GM18519 (cell line): Measurements from ENCODE around the gene SLC5A10.
"Not testable (repeated sequence)": the region's sequence is repeated elsewhere in the genome, so short reads cannot be mapped to it uniquely, and the experiment has no call there.

ENCODE experiments used
- ATAC-seq: cut with Tn5 transposase; IDR thresholded peaks from one replicate; pipeline ENCODE4 v1.9.1; 2021; ENCODE audit warnings: mild to moderate bottlenecking, moderate library complexity; ENCODE audit not compliant: unreplicated experiment, low FRiP score

SLC5A10 gene

DNA sequence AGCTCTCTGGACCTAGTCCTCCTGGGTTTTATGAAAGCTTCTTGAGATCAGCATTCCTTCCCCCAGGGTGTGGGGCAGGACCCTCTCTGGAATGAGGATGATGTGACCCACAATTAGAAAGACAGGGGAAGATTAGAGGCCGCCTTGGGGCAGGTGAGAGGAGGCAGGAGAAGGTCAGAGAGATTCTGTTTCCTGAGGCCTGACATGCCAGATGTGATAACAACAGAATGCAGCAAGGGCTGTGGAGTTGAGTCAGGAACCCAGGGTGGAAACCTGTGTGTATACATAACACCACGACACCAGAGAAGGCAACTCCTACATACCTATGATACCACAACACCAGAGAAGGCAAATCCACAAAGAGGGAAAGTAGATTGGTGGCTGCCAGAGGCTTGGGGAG lies 5.4 kb upstream of the SLC5A10 start:
- ATAC-seq = no peak

DNA sequence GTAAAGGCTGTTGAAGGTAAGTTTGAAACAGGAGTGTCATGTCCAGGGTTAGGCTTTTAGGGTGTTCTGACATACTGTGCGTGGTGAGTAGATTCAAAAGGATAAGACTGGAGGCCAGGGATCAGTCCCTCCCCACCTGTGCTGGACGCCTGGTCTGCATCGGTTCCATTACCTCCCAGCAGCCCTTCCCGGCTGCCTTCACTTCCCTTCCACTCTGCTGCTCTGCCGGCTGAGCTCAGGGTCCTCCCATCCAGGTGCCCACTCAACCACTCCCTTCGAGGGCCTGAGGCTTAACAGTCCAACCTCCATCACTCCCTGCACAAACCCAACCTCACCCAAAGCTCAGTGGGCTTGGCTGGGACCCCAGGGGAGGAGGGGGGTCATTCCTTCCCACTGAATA lies 4.1 kb upstream of the SLC5A10 start:
- no peak for ATAC-seq

DNA sequence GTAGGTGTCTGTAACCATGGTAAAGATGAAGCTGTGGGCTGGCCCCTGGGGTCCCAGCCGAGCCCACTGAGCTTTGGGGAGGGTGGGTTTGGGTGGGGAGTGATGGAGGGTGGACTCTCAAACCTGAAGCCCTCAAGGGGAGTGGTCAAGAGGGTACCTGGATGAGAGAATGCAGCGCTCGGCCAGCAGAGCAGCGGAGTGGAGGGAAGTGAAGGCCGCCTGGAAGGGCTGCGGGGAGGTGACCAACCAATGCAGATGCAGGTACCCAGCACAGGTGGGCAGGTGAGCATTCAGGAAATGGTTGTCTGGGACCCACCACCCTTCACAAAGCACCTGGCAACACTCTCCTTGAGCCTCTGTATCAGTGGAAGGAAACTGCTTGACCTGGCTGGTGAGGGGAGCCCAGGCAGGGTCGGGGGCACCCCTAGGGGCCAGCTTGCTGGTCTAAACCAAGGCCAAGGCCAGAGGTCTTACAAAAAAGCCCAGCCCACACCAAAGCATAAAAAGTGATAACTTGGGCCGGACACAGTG lies 3.4 kb upstream of the SLC5A10 start:
- no peak for ATAC-seq

DNA sequence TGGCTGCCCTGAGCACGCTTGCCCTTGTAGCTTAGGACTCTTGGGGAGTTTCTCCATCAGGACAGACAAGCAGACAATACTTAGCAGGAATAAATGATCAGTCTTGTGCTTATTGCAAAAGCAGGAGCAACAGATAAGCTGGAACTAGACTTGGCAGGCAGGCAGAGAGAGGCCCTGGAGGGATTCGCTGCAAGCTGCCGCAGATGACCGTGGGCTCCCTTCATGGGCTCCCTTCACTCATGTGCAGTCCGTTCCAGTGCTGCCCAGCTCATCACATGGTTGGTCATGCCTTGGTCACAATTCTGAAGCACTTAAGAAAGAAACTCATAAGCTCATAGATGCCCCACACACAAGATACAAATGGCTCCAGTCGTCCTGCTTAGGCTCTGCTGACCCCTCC lies 2.4 kb upstream of the SLC5A10 start:
- ATAC-seq = no peak

- no peak for ATAC-seq
These were observed 1.6 kb upstream of the SLC5A10 start for GRCh38 chr17:18950346-18950745.

DNA sequence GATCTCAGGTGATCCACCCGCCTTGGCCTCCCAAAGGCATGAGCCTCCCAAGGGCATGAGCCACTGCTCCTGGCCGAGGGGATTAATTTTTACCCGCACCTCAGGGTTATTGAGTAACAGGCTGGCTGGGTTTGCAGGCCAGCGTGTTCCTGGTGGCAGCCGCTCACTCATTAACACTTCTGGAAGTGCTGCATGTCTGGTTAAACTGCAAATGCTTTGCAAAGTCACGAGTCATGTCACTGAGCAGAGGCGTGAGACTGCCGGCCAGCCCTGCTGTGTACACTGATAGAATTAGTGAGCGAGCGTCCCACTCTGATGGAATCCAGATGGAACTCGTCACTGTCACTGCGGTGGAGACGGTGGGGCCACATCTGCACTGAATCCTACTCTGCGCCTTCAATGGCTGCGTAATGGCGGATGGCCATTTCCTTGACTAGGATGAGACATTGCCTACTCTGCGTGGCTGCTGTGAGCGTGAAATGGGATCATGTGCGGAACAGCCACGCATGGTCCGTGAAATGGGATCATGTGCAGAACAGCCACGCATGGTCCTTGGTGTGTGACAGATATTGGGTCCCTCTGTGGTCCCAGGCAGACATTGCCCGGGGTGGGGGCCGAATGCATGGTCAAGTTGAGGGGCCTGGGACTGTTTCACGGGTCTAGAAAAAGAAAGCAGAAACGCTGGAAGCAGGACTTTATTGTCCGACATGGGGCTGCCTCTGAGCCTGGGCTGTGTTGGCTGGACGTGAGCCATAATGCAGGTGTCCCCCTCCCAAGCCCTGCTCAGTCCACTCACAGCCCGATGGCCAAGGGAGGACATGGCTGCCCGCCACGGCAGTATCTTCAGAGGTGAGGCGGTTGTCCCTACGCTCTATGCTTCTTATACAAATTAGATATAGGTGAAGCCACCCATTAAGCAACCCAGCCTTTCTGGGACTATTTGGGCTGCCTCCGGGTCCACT lies 740 bp upstream of the SLC5A10 start:
- no peak for ATAC-seq

DNA sequence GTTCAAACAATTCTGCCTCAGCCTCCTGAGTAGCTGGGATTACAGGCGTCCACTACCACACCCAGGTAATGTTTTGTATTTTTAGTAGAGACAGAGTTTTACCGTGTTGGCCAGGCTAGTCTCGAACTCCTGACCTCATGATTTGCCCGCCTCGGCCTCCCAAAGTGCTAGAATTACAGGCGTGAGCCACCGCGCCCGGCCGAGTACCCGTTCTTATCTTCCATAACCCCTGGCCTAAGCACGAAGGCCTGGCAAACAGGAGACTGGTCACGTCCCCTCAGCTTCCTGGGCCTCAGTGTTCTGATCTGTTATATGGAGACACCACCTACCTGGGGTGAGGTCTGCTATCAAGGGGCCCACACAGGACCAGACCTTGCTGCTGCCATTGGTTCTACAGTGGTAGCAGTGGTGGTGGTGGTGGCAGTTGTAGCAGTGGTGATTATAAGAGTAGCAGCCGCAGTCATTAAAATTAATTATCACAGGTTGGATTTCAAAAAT lies 1.3 kb downstream of the SLC5A10 start:
- ATAC-seq = no peak

GRCh38 chr17:18954321-18954720 lies 2.4 kb downstream of the SLC5A10 start:
- no peak for ATAC-seq

GRCh38 chr17:18955009-18955408 lies 3.0 kb downstream of the SLC5A10 start:
- ATAC-seq = no peak

DNA sequence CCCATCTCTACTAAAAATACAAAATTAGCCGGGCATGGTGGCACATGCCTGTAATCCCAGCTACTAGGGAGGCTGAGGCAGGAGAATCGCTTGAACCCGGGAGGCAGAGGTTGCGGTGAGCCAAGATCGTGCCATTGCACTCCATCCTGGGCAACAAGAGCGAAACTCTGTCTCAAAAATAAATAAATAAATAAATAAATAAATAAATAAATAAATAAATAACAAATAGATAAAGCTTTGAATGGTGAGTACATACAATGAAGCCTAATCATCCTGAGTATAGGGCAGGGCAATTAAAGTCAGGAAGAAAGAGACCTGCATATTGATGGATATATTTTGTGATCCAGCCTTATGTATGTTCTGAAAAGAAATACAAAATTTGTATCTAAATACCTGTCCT lies 4.1 kb downstream of the SLC5A10 start:
- ATAC-seq = not testable (repeated sequence)

DNA sequence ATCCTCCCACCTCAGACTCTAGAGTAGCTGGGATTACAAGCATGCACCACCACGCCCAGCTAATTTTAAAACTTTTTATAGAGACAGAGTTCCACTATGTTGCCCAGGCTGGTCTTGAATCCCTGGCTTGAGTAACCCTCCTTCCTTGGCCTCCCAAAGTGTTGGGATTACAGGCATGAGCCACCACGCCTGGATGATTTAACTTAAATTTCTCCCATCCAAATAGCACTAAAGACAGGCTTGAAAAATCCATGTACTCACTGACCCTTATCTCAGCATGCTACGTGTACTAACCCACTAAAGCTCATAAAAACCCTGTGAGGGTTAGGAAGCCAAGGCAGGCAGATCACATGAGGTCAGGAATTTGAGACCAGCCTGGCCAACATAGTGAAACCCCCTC lies 4.6 kb downstream of the SLC5A10 start:
- ATAC-seq = no peak

- no peak for ATAC-seq
These were observed 5.9 kb downstream of the SLC5A10 start for GRCh38 chr17:18957831-18958230.

DNA sequence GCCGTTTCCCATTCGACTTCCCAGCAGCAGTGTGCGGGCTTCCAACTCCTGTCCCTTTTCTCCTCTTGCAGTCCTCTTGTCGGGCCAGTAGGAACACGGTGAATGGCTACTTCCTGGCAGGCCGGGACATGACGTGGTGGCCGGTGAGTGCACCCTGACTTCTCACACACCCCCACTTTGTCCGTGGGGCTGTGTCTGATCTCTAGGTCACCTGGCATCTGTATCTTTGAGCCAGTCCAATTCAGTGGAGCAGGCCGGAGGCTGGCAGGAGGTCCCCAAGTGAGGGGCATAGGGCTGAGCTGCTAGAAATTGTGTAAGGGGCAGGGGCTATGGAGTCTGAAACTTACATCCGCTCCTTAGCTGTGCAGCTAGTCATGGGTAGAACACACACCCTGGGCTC lies 6.6 kb downstream of the SLC5A10 start:
- ATAC-seq = no peak

DNA sequence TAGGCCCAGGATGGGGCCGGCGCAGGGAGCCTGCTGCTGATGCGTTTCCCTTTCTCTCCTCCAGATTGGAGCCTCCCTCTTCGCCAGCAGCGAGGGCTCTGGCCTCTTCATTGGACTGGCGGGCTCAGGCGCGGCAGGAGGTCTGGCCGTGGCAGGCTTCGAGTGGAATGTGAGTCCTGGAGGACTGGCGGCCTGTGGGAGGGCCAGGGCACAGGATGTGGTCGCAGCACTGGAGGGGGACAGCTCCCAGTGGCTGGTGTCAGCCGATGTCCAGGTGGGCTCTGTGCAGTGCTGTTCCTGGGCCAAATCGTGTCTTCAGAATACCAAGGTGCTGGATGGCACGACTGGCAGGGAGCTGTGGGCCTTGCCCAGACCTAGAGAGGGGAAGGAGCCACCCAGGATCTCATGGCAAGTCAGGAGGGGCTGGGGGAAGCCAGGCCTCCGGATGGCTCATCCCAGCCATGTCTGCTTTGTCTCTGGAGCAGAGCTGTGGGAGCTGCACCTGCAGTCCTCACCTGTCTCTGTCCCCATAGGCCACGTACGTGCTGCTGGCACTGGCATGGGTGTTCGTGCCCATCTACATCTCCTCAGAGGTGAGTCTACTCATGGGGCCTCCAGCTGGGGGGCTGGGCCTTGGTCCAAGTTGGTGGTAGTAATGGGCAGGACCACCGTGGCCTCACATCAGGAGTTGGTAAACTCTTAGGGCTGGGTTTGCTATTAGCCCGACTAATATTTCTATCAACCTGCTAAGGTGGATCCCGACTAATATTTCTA lies 7.3 kb downstream of the SLC5A10 start:
- ATAC-seq = no peak

GRCh38 chr17:18959845-18960240 lies 7.9 kb downstream of the SLC5A10 start:
- ATAC-seq = no peak

GRCh38 chr17:18960241-18960665 lies 8.3 kb downstream of the SLC5A10 start:
- ATAC-seq = no peak

- ATAC-seq = no peak
These were observed 9.0 kb downstream of the SLC5A10 start for GRCh38 chr17:18960803-18961511.

- ATAC-seq = no peak
These were observed 9.9 kb downstream of the SLC5A10 start for GRCh38 chr17:18961634-18962493.

DNA sequence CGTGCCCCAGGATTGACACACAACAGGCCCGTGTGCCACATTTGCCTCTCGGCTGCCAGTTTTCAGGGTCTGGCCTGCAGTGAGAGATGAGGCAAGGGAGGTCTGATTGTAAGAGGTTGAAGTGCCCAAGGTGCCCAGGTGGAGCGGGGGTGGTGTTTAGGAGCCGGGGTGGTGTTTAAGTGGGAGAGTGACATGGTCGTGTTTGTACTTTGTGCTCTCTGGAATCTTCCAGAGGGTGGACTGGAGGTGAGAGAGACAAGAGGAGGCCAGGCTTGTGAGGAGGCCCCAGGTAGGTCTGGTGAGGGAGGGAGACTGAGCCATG lies 10.5 kb downstream of the SLC5A10 start:
- ATAC-seq = no peak
